ENCODE data around the gene ANKEF1.

DNA sequence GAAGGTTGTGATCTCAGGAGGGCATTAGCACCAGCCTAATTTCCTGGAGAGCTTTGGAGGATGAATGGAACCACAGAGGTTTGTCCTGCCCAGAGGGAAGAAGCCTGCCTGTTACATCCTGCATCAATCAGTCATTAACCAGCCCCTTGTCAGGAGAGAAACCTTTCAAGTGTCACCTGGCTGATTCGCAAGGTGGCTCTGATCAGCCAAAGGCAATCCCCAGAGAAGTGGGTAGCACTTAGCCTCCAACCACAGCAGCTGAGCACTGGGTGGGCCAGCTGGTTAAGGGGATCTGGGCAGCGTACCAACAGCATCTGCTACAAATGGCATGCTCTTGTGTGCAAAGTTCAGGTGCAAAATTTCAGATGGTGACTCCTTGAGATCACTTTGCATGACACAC lies 26.9 kb downstream of the ANKEF1 start:
- TF ChIP-seq EZH2phosphoT487 (IDR thresholded peaks at IDR 0.05; ENCODE audit: unreplicated experiment), result no peak
- TF ChIP-seq, protein P1, sequence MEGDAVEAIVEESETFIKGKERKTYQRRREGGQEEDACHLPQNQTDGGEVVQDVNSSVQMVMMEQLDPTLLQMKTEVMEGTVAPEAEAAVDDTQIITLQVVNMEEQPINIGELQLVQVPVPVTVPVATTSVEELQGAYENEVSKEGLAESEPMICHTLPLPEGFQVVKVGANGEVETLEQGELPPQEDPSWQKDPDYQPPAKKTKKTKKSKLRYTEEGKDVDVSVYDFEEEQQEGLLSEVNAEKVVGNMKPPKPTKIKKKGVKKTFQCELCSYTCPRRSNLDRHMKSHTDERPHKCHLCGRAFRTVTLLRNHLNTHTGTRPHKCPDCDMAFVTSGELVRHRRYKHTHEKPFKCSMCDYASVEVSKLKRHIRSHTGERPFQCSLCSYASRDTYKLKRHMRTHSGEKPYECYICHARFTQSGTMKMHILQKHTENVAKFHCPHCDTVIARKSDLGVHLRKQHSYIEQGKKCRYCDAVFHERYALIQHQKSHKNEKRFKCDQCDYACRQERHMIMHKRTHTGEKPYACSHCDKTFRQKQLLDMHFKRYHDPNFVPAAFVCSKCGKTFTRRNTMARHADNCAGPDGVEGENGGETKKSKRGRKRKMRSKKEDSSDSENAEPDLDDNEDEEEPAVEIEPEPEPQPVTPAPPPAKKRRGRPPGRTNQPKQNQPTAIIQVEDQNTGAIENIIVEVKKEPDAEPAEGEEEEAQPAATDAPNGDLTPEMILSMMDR (conservative IDR thresholded peaks at IDR 0.05; ENCODE audit: low read depth in 2 of 2), result no peak
- no peak for TF ChIP-seq JUNB (IDR thresholded peaks at IDR 0.05; ENCODE audit: unreplicated experiment)
- no peak for TF ChIP-seq EZH2 (IDR thresholded peaks at IDR 0.05; ENCODE audit: low read depth, unreplicated experiment)
- no peak for TF ChIP-seq CREB1 (CRISPR knock-in tag; IDR thresholded peaks at IDR 0.05; ENCODE audit: low read depth)
